Left forelimb (tissue), 1 donor: ENCODE measurements around the gene RBPJ.

Source experiments
- DNase-seq: peaks from one replicate; pipeline ENCODE4 v3.0.0-alpha.2; 2018; ENCODE audit warnings: low spot score

RBPJ gene

DNA sequence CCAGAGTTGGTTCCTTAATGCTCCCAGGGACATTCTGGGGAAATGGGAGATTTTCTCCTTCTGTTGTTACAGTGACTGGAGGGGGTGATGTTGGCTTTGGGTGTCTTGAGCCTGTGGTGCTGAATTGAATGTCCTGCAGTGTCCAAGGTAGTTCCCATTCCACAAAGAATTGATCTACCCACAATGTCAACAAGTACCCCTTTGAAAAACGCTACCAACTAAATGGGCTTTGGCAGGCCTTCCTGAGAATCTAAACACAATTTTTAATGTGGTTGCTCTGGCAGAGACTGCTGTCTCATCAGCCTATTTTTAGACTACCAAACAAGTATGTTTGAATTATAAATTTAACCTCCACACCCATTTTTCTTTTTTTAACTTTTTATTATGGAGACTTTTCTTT is 100.1 kb downstream of the RBPJ start:
- no peak for DNase-seq

DNA sequence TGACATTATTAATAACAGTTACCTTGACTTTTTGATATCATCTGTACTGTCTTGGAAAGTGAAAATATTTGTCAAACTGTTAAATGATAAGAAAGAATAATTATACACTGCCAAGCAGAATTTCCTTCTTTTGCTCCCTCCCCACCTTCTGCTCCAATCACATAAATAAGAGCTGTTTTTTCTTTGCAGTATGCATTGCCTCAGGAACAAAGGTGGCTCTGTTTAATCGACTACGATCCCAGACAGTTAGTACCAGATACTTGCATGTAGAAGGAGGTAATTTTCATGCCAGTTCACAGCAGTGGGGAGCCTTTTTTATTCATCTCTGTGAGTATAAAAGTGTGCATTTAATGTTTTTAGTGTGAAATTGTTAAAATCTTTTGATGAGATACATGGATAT is 103.3 kb downstream of the RBPJ start:
- no peak for DNase-seq

DNA sequence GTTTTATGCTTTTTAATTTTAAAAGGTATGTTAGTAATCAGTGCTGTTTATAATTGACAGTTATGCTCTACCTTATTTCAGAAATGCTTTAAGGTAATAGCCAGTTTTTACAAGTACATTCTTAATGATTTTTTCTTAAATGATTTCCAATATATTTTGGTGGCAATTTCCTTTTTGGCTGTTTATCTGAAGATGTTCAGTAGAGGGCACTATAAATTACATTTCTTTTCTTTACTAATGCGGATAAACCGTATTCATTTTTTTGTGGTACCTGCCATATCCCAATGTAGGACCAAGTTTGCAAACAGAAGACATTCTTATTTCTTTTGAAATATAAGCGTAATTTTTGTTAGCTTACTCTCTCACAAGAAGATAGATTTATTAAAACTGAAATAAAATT is 104.0 kb downstream of the RBPJ start:
- no peak for DNase-seq

DNA sequence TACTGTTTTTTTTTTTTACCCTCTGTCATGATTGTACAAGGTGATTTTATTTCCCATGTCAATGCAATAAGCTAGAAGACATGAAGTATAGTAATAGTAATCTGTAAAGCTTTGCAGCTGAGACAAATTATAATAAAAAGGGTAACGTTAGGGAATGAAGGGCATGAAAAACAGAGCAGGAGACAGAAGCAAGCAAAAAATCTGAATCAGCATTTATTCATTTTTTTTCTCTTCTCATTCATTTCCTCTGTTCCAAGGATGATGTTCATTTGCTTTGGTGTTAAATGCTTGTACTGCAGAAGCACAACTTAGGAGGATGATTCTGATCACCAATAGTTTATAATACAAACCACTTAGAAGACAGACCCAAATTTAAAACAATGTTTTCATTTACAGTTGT is 105.1 kb downstream of the RBPJ start:
- DNase-seq = no peak

DNA sequence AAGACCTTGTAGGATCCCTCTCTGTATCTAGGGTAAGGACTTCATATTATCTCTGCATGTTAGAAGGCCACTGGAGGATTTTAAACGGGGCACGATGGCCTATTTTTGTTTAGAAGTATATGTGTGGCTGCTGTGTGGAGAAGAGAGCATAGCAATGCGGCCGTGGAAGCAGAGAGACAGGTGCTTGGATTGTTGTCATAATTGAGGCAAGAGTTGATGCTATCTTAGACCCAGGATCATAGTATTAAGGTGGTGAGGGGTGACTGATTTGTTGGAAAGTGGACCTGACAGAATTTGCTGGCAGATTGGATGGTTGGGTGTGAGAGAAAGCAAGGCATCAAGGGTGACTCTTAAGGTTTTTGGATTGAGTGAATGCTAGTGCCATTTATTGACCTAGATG is 106.1 kb downstream of the RBPJ start:
- DNase-seq = no peak

DNA sequence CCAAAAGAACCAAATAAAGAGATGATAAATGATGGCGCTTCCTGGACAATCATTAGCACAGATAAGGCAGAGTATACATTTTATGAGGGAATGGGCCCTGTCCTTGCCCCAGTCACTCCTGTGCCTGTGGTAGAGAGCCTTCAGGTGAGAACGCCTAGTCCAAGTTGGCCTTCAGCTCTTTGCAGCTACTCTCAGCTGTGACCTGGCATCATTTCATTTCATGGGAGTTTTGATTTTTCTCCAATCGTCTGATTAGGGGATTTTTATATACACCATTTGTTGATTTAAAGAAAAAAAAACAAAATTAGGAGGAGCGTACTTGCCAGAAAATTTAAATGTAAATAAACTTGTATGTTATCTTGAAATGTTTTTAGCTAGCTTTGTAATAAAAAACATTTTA is 109.1 kb downstream of the RBPJ start:
- DNase-seq = no peak

DNA sequence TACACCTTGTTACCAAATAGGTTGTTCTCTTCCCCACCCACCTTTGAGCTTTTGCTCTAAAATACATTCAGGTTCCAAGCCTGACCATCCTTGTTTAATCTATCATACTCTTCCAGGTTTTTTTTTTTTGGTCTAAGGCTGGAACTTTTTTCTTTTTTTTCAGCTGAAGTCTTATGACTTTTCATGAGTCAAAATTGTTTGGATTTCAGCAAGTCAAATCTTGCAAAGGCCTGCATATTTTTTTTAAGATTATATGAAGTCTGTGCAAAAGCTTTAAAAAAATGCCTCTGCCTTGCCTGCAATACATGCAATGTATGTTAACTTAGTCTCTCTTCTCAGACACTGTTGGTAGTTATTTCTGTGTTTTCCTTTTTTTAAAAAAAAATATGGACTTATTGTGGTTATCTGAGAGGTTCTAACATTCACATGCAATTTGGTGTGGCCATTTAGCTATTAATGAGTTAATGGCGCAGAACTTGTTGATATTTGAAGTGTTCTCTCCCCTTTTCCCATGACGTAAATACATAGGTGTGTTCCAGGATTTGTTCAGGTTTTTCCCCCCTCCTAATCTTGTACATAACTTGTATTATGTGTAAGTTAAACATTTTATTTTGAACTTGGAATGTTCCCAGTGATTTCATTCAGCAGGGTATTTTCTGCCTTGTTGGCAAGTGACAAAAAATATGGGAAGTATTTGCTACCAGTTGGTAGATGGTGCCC is 110.8 kb downstream of the RBPJ start:
- no peak for DNase-seq

DNA sequence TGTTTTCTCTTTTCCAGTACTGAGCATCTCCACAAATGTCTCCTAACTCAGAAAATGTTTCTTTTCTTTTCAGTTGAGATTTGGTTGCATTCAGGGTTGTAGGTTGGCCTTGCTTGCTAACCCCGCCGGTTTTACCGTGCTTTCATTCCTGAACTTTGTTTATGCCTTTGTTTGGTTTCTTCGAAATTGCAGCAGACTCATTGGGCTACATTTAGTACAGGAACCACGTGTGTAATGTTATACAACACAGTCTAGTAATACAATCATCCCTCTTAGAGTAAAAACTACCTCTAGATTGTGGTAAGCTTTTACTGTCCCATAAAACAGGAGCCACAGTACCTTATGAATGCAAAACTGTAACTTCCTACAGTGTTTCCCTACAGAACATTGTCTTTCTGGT is 111.6 kb downstream of the RBPJ start:
- no peak for DNase-seq

DNA sequence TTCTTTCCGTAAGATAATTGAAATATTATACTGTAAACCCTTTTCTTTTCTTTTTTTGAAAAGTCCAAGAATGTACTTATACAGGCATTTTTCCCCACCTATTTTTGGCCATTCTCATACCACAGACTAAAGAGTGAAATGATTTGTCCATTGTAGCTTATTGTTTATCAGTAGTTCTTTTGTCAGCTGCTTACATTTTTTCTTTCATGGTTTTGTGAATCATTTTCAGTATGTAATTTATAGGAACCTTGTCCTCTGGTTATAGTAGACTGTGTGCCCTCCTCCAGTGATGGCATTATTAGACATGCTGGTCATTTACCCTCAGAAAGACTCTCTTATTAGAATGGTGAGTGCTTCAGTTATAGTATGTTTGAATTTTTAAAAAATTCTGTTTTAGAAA is 112.7 kb downstream of the RBPJ start:
- DNase-seq = no peak

DNA sequence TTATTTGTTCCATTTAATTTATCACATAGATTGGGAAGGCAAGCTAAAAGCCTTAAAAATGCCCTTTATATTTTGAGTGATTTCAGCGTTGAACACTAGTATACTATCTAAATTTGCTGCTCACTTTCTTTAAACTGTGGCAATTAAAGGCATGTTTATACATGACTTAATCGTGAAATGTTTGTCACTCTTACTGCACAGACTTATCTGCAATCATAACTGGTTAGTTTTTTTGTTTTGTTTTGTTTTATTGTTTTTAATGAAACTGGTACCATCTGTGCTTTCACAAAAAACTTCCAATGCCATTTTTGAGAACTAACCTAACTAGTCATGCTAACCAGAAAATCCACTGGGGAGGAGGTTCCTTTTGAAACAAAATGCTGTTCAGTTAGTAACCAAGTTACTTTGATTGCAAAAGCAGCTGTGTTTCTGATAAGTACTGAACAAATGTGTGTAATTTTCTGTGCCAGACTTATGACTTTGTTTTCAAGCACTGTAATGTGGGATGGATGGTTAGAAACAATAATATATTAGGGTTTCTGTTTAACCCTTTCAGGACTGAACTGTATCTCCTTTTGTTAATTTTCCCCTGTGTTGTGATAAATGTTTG is 113.3 kb downstream of the RBPJ start:
- no peak for DNase-seq

DNA sequence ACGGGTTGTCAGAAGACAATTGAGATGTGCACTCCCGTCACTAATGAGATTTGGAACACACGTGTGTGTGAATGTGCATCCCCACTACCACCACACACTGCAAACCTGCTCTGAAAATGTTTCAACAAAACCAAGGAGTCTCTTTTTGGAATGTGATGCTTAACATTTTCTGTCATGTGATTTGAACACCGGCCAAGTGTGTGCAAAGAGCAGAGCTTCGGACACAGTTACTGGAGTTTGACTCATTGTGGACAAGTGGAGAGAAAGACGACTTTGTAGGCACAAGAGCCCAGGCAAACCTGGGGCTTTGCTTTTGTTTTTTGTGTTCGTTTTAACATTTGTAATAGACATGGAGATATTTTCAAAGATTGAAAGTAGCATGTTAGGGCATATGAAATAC is 120.3 kb downstream of the RBPJ start:
- DNase-seq = no peak

DNA sequence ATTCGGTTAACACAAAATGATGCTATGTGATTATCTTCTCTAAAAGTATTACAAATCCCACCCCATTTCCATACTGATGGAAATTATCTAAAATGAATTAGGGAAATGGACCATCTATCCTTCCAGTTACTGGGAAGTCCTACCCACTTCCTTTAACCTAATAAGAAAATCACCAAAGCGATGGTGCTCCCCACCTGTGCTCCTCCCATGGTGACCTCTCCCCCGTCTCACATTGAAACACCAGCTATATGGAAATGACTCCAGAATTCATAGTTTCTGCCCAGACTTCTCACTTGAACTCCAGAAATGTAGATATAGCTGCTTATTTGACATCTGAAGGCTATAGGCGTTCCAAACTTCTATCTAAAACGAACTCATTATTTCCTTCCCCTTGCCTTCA is 121.0 kb downstream of the RBPJ start:
- no peak for DNase-seq

DNA sequence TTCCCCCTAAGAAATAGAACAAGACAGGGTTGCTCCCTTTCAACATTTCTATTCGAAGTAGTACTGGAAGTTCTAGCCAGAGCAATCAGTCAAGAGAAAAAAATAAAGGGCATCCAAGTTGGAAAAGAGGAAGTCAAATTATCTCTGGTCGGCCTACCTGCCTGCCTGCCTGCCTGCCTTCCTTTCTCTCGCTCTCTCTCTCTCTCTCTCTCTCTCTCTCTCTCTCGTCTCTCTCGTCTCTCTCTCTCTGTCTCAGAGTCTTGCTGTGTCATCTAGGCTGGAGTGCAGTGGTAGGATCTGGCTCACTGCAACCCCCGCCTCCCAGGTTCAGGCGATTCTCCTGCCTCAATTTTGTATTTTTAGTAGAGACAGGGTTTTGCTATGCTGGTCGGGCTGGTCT is 126.6 kb downstream of the RBPJ start:
- no peak for DNase-seq

DNA sequence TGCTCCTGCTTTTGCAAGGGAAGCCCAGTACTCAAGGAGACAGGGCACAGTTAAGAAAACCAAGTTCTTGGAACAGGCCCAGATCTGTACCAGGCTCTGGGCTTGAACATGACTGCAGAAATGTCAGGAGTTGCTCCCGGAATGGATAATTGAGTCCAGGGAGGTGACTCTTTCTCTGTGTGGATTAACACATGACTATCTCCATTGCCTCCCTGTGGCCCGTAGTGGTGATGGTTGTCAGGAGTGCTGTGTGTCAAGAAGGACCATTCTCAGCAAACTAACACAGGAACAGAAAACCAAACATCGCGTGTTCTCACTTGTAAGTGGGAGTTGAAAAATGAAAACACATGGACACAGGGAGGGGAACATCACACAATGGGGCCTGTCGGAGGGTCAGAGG is 129.6 kb downstream of the RBPJ start:
- DNase-seq = no peak

DNA sequence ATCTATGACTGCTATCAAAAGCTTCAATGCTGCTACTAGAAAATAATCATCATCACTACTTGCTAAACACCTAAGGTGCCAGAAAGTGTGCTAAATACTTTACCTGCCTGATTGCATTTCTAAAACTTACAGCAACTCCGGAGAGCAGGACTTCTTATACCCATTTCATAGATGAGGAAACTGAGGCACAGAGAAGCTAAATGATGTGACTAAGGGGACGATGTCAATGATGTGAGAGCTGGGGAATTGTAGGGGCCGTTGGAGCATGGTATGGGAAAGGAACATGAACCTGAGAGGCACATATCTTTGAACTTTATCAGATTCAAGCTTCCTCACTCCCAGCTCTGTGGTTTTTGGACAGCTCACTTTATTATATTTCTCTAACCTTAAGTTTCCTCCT is 130.8 kb downstream of the RBPJ start:
- DNase-seq = no peak

DNA sequence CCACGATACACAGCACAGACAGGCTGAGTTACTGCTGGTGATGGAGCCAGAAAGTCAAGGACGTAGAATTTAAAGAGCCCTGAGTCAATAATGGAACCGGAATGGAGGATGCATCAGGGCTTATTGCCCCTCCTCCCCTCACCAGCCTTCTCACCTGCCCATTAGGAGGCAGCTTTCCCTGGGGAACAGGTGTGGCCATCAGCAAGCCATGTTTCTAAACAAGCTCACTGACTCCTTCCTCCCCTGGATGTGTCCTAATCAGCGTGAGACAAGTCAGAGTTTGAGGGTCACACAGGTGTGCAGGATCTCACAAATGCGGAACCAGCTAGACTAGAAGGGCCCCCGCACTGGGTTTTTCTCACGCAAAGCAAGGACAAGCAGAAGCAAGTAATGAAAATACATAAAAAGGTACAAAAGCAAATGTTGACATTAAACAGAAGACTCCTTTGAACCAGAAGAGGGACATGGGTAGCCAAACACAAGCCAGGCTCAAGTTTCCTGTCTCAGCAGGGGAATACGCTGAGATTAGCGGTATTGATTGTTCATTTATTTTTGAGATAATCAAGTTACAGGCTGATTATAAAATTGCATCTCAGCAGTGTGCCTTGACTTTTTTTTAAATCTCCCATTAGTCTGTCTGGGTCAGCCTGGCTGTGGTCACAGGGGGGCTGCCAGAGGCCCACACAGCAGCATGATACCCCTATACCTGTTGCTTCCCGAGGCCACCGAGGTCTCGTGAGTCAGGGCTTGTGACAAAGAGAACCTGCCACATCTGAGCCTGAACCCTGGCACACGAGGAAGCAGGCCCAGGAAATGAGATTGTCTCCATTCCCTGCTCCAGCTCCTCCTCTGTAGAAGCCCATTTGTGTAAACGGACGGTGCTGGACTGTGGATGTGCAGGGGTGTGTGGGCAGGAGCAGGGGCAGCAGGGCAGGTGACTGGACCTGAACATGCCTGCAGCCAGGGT is 132.0 kb downstream of the RBPJ start:
- DNase-seq = no peak

DNA sequence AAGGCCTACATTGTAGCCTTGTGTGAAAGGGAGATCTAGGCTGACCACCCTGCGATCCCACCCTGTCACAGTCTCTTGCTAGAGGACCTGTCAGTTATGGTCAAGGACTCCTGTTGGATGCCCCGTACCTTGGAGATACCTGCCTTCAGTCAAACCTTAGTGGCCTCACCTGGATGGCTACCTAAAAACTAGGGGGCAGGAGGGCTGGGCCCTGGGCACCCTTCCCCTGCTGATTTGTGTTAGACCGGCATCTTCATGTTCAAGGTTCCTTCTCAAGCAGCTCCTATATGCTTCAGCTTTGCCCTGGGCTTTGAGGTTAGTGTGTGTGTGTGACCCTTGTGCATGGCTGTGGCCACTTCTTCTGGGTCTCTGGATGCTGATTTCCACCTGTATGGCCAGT is 134.1 kb downstream of the RBPJ start:
- DNase-seq = no peak

DNA sequence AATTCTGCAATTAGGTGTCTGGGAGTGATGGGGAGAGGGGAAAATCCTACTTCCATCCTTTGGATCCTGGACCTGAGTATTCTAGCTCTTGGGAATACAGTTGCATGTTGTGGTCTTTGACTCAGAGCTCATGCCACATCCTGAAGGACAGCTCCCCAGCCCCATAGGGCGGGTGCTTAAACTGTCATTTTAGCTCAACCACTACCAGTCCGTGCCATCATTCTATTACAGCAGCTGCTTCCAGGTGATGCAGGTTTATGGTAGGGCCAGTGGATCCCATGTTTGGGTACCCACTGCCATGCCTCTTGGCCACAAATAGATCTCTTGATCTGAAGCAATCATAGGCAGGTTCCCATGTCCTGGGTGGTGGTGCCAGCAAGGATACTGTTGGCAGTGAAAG is 134.8 kb downstream of the RBPJ start:
- no peak for DNase-seq

DNA sequence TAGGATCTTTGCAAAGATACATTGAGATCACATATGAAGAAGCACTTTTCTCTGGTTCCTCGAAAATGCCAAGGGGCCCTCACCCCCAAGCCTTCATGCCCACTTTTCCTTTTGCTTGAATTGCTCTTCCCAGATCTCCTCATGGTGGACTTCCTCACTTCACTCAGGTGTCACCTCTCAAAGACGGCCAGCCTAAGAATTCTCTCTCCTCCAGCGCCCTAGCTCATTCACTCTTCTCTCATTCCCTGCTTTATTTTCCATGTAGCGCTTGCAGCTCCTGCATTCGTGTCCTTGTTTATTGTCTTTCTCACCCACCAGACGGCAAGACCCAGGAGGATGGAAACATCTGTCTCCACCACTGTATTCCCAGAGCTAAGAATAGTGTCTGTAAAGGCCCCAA is 136.6 kb downstream of the RBPJ start:
- DNase-seq = no peak

DNA sequence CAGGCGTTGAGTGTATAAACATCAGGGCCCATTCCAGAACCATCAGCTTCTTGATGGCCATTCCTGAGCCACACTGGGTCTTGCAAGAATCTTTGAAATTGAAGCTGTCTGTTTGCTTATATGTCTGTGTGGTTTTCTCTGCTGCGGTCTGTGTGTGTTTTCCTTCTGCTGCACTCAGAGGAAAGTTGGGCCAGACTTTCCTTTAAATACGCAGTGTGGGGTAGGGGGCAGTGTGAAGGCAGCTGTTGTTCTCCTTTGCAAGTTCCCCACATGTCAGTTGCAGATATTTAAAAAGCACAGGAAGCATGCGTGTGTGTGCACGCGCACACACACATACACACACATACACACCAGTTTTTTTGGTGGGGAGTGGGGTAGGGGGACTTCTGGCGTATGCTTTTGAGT is 137.3 kb downstream of the RBPJ start:
- DNase-seq = no peak

DNA sequence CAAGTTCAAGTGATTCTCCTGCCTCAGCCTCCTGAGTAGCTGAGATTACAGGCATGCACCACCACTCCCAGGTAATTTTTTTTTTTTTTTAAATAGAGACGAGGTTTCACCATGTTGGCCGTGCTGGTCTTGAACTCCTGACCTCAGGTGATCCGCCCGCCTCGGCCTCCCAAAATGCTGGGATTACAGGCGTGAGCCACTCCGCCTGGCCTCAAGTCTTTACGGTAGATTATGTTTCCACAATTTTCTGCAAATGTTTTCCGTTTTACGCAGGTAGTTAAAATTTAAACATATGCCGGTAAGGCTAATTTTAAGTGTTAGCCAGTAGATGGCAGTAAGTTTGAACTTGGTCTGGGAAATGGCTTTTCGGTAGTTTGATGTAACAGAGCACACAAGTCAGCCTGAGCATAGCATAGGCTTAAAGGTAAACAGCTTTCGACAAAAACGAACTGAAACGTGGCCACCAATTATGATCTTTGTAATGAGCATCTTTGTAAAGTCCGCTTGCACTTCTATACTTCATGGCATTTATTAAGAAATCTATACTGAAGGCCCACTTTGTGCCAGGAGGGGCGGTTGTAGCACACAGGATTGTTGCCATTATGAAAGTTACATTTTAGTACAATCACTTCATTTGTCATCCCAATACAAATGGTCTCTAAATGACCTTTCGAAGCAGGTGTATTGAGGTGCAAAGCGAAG is 138.4 kb downstream of the RBPJ start:
- DNase-seq = no peak

DNA sequence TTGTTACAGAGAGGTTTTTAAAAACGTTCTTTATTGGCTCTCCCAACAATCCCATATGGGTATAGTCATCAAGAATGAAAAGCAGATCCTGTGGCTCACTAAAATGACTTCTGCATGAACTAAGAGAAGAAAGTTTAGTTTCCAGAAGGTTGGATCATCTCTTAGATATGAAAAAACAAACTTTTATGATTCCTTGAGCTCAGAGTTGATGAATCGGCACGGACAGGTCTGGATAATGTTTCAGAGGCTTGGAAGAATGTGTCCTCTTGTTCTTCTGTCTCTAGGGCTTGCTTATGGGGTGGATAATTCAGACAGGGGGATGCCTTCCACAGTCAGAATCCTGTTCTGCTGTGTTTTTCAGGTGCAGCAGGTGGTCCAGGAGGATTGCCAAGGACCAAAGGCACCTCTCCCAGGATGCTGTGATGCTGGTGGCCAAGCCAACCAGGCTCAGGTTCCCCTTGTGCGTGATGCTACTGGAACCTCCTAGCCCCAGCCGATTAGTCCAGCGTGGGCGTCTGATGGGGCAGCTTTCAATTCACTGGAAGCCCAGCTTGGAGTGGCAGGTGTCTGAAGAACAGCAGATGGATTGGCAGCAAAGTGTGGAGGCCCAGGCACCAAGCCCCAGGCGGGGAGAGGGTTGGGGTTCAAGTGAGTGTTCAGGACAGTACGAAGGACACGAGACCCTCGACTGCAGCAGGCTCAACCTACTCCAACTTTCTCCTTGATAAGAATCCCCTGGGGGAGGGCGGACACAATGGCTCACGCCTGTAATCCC is 139.1 kb downstream of the RBPJ start:
- DNase-seq = no peak
